ENCODE data around the gene VPS35L. TPM values are rescaled to one million over a fixed set of nuclear protein-coding genes. Genes with fewer than 3 reads are reported as not detected.

VPS35L gene
- total RNA-seq, 2 experiments from 2014 or later: 29.0 to 31.0 TPM

- POLR2A ChIA-PET: no interaction called here
- CTCF ChIA-PET: no interaction called here
These were observed 125.4 kb downstream of the VPS35L start for GRCh38 chr16:19680881-19681340.

- CTCF ChIA-PET: no interaction called here
- POLR2A ChIA-PET: no interaction called here
These were observed 126.1 kb downstream of the VPS35L start for GRCh38 chr16:19681637-19682036.

GRCh38 chr16:19683453-19684236 is 128.1 kb downstream of the VPS35L start:
- POLR2A ChIA-PET: no interaction called here
- CTCF ChIA-PET: no interaction called here

- CTCF ChIA-PET: no interaction called here
- POLR2A ChIA-PET: interaction anchor here (0.6 kb wide), 1 partner anchor 29 kb away, joined by 3 read pairs; no protein-coding TSS in a partner anchor
These were observed 129.7 kb downstream of the VPS35L start for GRCh38 chr16:19685176-19685575.

- ChIA-PET CTCF (no interaction called here), POLR2A (no interaction called here)
These were observed 131.8 kb downstream of the VPS35L start for GRCh38 chr16:19687279-19687678.

GRCh38 chr16:19688396-19689024 is 133.0 kb downstream of the VPS35L start:
- CTCF ChIA-PET: no interaction called here

GRCh38 chr16:19689342-19689741 is 133.8 kb downstream of the VPS35L start:
- ChIA-PET POLR2A (no interaction called here), CTCF (no interaction called here)

More at GRCh38 chr16:19688396-19689024, 133.0 kb downstream of the VPS35L start:
- POLR2A ChIA-PET: interaction anchor here (0.6 kb wide), 1 partner anchor 164 kb away, joined by 7 read pairs; no protein-coding TSS in a partner anchor

- POLR2A ChIA-PET: no interaction called here
- CTCF ChIA-PET: no interaction called here
These were observed 134.7 kb downstream of the VPS35L start for GRCh38 chr16:19690196-19690595.

GRCh38 chr16:19691161-19691711 is 135.7 kb downstream of the VPS35L start:
- ChIA-PET POLR2A (no interaction called here), CTCF (no interaction called here)

- CTCF ChIA-PET: interaction anchor here (1.1 kb wide), 1 partner anchor 139 kb away, joined by 3 read pairs; the partner anchor contains the start of gene VPS35L
- POLR2A ChIA-PET: no interaction called here
These were observed 139.5 kb downstream of the VPS35L start for GRCh38 chr16:19694989-19695388.

- ChIA-PET POLR2A (no interaction called here), CTCF (interaction anchor here (0.5 to 1.1 kb wide), 2 partner anchors 140 to 176 kb away, joined by 3 to 4 read pairs; partner anchors contain the start of gene VPS35L)
These were observed 140.8 kb downstream of the VPS35L start for GRCh38 chr16:19696328-19696727.

GRCh38 chr16:19696961-19697360 is 141.5 kb downstream of the VPS35L start:
- CTCF ChIA-PET: interaction anchor here (0.5 kb wide), 1 partner anchor 177 kb away, joined by 4 read pairs; no protein-coding TSS in a partner anchor
- POLR2A ChIA-PET: no interaction called here

- ChIA-PET CTCF (interaction anchor here (1.3 kb wide), 1 partner anchor 20 kb away, joined by 3 read pairs; the partner anchor contains the start of genes IQCK and KNOP1), POLR2A (no interaction called here)
These were observed 142.3 kb downstream of the VPS35L start for GRCh38 chr16:19697756-19698318.

- ChIA-PET POLR2A (no interaction called here), CTCF (interaction anchor here (1.3 kb wide), 1 partner anchor 19 kb away, joined by 3 read pairs; the partner anchor contains the start of genes IQCK and KNOP1)
These were observed 143.3 kb downstream of the VPS35L start for GRCh38 chr16:19698480-19699465.

GRCh38 chr16:19699472-19699871 is 144.0 kb downstream of the VPS35L start:
- CTCF ChIA-PET: no interaction called here

GRCh38 chr16:19700319-19700781 is 144.8 kb downstream of the VPS35L start:
- ChIA-PET CTCF (no interaction called here), POLR2A (no interaction called here)

More at GRCh38 chr16:19699472-19699871, 144.0 kb downstream of the VPS35L start:
- POLR2A ChIA-PET: no interaction called here

GRCh38 chr16:19701091-19701490 is 145.6 kb downstream of the VPS35L start:
- ChIA-PET POLR2A (no interaction called here), CTCF (no interaction called here)

GRCh38 chr16:19703172-19703889 is 147.8 kb downstream of the VPS35L start:
- ChIA-PET POLR2A (no interaction called here), CTCF (interaction anchor here (1.7 kb wide), 1 partner anchor 10 kb away, joined by 5 read pairs; no protein-coding TSS in a partner anchor)

All from activated CD8-positive, alpha-beta memory T cell treated with anti-CD3 and anti-CD28 coated beads for 36 hours (primary cell).